Measurements from ENCODE around the gene BSN. TPM values are rescaled to one million over a fixed set of nuclear protein-coding genes. Genes with fewer than 3 reads are reported as not detected.

BSN gene
- 0.77 and 0.93 TPM in 2 replicates for total RNA-seq (2022)
- percentile 29 among the genes with signal in this experiment for Bru-seq, nascent RNA
- percentile 30 among the genes with signal in this experiment for BruChase-seq, experiment 1, labeled RNA remaining after a 2-hour chase
- BruChase-seq, experiment 2, labeled RNA remaining after a 6-hour chase, result percentile 36 among the genes with signal in this experiment
- long read RNA-seq, partial matches to known transcripts, result 1 of 4 reads
- long read RNA-seq, other reads (novel, unspliced or antisense), result 3 of 4 reads

DNA sequence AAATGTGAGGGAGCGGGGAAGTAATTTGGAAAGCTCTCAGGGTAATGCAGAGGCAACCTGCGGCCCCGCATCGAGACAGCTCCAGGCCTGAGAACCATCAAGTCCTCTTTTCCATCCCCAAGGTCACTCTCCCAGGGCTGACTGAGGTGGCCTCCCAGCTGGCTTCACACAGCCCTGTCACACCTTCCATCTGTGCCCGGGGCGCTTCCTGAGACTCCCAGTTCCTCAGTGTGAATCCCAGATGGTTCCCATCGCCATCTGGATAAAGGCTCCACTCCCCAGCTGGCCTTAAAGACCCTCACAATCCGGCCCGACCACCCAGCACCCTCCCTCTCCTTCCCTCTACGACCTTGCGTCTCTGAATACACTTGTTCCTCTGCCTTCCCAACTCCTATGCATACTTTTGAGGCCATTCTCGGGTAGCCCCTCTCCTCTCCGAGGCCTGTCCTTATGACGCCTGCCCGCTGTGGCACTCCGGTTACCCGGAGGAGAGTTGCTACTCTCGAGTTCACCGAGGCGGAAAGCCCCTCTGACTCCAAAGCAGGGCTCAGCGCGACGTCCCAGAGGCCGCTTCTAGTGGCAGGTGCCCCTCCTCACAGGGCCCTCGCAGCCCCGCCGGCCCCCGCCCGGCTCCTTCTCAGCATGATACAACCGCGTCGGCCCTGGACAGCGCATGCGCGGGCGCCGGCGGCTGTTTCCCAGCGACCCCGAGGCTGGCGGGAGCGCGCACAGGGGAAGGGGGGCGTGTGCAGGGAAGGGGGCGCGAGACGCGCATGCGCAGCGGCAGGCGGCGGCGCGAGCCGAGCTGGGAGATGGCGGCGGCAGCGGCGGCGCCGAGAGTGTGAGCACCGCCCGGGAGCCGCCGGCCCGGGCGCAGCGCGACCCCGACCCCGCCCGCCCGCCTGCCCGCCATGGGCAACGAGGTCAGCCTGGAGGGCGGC, at the start of gene BSN:
Gene BSN, plus strand, starts transcription at position 786 of the 941 bp plus-strand sequence. Its CDS starts 126 bp downstream, at position 912.
- ChIA-PET CTCF (interaction anchor here (0.5 to 2.1 kb wide), 5 partner anchors 14 to 147 kb away, joined by 3 to 31 read pairs (median 5); no protein-coding TSS in a partner anchor), POLR2A (interaction anchor here (1.1 kb wide), 1 partner anchor 84 kb away, joined by 8 read pairs; the partner anchor contains the start of gene DAG1)

DNA sequence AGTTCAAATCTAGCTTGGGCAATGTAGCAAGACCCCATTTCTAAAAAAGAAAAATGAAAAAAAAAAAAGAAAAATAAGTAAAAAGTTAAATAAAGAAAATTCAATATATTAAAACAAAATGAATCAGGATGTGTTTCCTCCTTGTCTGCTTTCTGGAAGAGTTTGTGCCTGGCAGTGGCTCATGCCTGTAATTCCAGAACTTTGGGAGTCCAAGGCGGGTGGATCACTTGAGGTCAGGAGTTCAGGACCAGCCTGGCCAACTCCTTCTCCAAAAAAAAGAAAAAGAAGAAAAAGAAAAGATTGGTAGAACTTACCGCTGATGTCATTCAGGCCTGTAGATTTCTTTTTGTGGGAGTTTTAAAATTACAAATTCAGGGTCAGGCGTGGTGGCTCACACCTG, 47.4 kb upstream of the BSN start:
- H3K4me1 Mint-ChIP-seq (ENCODE audit: low read depth, unreplicated experiment), result peaks cover 6% of the 10 kb centered on the region
- DNase-seq, result no peak
- Histone ChIP-seq H3K27me3 (replicated peaks; ENCODE audit: control insufficient read depth, insufficient read depth, low read length) (no peaks in the 10 kb centered on the region), H3K36me3 (ENCODE audit: control insufficient read depth, insufficient read depth, low read length) (peaks cover 3% of the 10 kb centered on the region), H3K4me3 (ENCODE audit: low read depth, low read length) (no peak overlapping the region), H3K4me1 (peaks cover 5% of the 10 kb centered on the region), H3K9me3 (no peaks in the 10 kb centered on the region)
- no peak overlapping the region for H3K4me3 Mint-ChIP-seq (ENCODE audit: unreplicated experiment)
- no peaks in the 10 kb centered on the region for H3K9me3 Mint-ChIP-seq (ENCODE audit: unreplicated experiment)
- ChIA-PET CTCF (no interaction called here), POLR2A (no interaction called here)
- no peak for TF ChIP-seq CTCF (IDR thresholded peaks at IDR 0.05; ENCODE audit: insufficient read depth in 1 of 2, low read depth in 1 of 2, low read length in 1 of 2, severe bottlenecking in 1 of 2, unreplicated experiment in 1 of 2)
- intact Hi-C loops (cut with micrococcal nuclease; ENCODE audit: unreplicated experiment), result no loop called here
- H3K27me3 Mint-ChIP-seq (ENCODE audit: insufficient read depth, unreplicated experiment), result no peaks in the 10 kb centered on the region
- H3K36me3 Mint-ChIP-seq (ENCODE audit: insufficient read depth, unreplicated experiment), result peaks cover 47% of the 10 kb centered on the region
- H3K27ac Mint-ChIP-seq (ENCODE audit: unreplicated experiment), result no peak overlapping the region
- no TSS peak for BruUV-seq (replicated peaks)

More for the DNA sequence above, at the start of gene BSN:
- TSS peak; percentile 38 for BruUV-seq (replicated peaks)
- Histone ChIP-seq H3K4me1 (peaks cover 15% of the 10 kb centered on the region; the same call in 1 of the 2 replicates), H3K36me3 (ENCODE audit: control insufficient read depth, insufficient read depth, low read length) (no peaks in the 10 kb centered on the region), H3K27me3 (replicated peaks; ENCODE audit: control insufficient read depth, insufficient read depth, low read length) (no peaks in the 10 kb centered on the region), H3K4me3 (ENCODE audit: low read depth, low read length) (peak within 1 kb of the TSS; percentile 68), H3K9me3 (no peaks in the 10 kb centered on the region)
- no peaks in the 10 kb centered on the region for H3K9me3 Mint-ChIP-seq (ENCODE audit: unreplicated experiment)
- peak within 1 kb of the TSS; percentile 84 for H3K4me3 Mint-ChIP-seq (ENCODE audit: unreplicated experiment)
- H3K36me3 Mint-ChIP-seq (ENCODE audit: insufficient read depth, unreplicated experiment), result no peaks in the 10 kb centered on the region
- no peaks in the 10 kb centered on the region for H3K4me1 Mint-ChIP-seq (ENCODE audit: low read depth, unreplicated experiment)
- H3K27me3 Mint-ChIP-seq (ENCODE audit: insufficient read depth, unreplicated experiment), result peaks cover 3% of the 10 kb centered on the region
- peak within 1 kb of the TSS; percentile 76 for H3K27ac Mint-ChIP-seq (ENCODE audit: unreplicated experiment)
- no peak for TF ChIP-seq CTCF (IDR thresholded peaks at IDR 0.05; ENCODE audit: insufficient read depth in 1 of 2, low read depth in 1 of 2, low read length in 1 of 2, severe bottlenecking in 1 of 2, unreplicated experiment in 1 of 2)
- DNase-seq, result peak; percentile 91 to 95
- intact Hi-C loops (cut with micrococcal nuclease; ENCODE audit: unreplicated experiment), result loop anchor here (1.0 kb wide), 1 partner anchor 14 kb away; no protein-coding TSS in a partner anchor

DNA sequence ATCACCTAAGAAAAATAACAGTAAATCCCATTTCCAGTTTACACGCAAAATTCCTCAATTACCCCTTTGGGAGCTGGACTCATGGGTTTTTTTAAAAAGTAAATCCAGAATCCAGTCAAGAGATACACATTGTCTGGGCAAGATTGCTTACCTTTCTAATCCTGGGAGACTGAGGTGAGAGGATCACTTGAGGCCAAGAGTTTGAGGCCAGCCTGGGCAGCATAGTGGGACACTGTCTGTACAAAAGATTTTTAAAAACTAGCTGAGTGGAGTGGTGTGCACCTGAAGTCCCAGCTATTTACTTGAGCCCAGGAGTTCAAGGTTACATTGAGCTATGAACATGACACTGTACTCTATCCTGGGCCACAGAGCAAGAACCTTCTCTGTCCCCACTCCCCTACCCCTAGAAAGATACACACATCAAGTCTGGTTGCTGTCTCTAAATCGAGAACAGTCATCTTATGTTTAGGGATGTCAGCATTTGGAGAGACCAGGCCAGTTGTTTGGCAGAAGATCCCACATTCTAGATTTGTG, 45.2 kb upstream of the BSN start:
- H3K27me3 ChIP-seq (replicated peaks; ENCODE audit: control insufficient read depth, insufficient read depth, low read length), result no peaks in the 10 kb centered on the region
- peaks cover 12% of the 10 kb centered on the region for H3K4me1 Mint-ChIP-seq (ENCODE audit: low read depth, unreplicated experiment)
- DNase-seq, result no peak
- no peak overlapping the region for H3K4me3 Mint-ChIP-seq (ENCODE audit: unreplicated experiment)
- peaks cover 25% of the 10 kb centered on the region for H3K4me1 ChIP-seq
- no TSS peak for BruUV-seq (replicated peaks)
- intact Hi-C loops (cut with micrococcal nuclease; ENCODE audit: unreplicated experiment), result no loop called here
- no peak overlapping the region for H3K27ac Mint-ChIP-seq (ENCODE audit: unreplicated experiment)
- H3K4me3 ChIP-seq (ENCODE audit: low read depth, low read length), result no peak overlapping the region
- TF ChIP-seq CTCF (IDR thresholded peaks at IDR 0.05; ENCODE audit: insufficient read depth in 1 of 2, low read depth in 1 of 2, low read length in 1 of 2, severe bottlenecking in 1 of 2, unreplicated experiment in 1 of 2), result no peak
- no peaks in the 10 kb centered on the region for H3K9me3 Mint-ChIP-seq (ENCODE audit: unreplicated experiment)
- H3K9me3 ChIP-seq, result no peaks in the 10 kb centered on the region
- peaks cover 52% of the 10 kb centered on the region for H3K36me3 Mint-ChIP-seq (ENCODE audit: insufficient read depth, unreplicated experiment)
- H3K27me3 Mint-ChIP-seq (ENCODE audit: insufficient read depth, unreplicated experiment), result no peaks in the 10 kb centered on the region
- peaks cover 3% of the 10 kb centered on the region for H3K36me3 ChIP-seq (ENCODE audit: control insufficient read depth, insufficient read depth, low read length)
- ChIA-PET POLR2A (no interaction called here), CTCF (interaction anchor here (0.5 to 0.8 kb wide), 2 partner anchors 31 to 33 kb away, joined by 3 read pairs; no protein-coding TSS in a partner anchor)
